Right lobe of liver (tissue), 6 donors: Measurements from ENCODE around the gene TMEM266. TPM values are rescaled to one million over a fixed set of nuclear protein-coding genes. Genes with fewer than 3 reads are reported as not detected.

Experiments
- ATAC-seq, 4 donors: fragments of 200-7000 bp; cut with Tn5 transposase; one replicate each; pipeline ENCODE4 v1.9.1; 2020; ENCODE audit warnings: mild to moderate bottlenecking in 4 of 4, moderate library complexity in 4 of 4
- DNase-seq, 3 donors: peaks; one replicate each; pipeline ENCODE4 v3.0.0-alpha.2; 2020
- H3K27ac ChIP-seq, 3 donors: fragments of 200-600 bp; one replicate each; pipeline ENCODE4 v1.8.0; 2022
- H3K27me3 ChIP-seq, 2 donors: fragments of 200-600 bp; one replicate each; pipeline ENCODE4 v1.8.0; 2022
- H3K36me3 ChIP-seq, 4 donors: fragments of 200-600 bp; sonication (generic) in 1 of 4; one replicate each; pipeline versions ENCODE4 v1.5.1 to v1.8.0; 2017 to 2022; ENCODE audit warnings: control low read depth in 1 of 4
- H3K4me1 ChIP-seq, 4 donors: fragments of 200-600 bp; sonication (generic) in 1 of 4; one replicate each; pipeline versions ENCODE4 v1.5.1 to v1.8.0; 2017 to 2022; ENCODE audit warnings: control low read depth in 1 of 4
- H3K4me3 ChIP-seq, 3 donors: fragments of 200-600 bp; one replicate each; pipeline ENCODE4 v1.8.0; 2022
- H3K9me3 ChIP-seq, 4 donors: fragments of 200-600 bp; sonication (generic) in 1 of 4; one replicate each; pipeline versions ENCODE4 v1.5.1 to v1.8.0; 2017 to 2022; ENCODE audit warnings: control low read depth in 1 of 4
- CTCF ChIP-seq, 4 donors: fragments of 200-600 bp in 3 of 4; fragments of 450-650 bp in 1 of 4; IDR thresholded peaks; one replicate each; pipeline versions ENCODE4 v1.5.1 to v1.8.0; 2016 to 2022; ENCODE audit warnings: antibody characterized with exemption in 4 of 4, mild to moderate bottlenecking in 2 of 4
- POLR2A ChIP-seq: fragments of 450-650 bp; IDR thresholded peaks from one replicate; pipeline ENCODE4 v1.6.1; 2017; ENCODE audit warnings: antibody characterized with exemption, mild to moderate bottlenecking
- WGBS: methylation state at CpG from one replicate; pipeline ENCODE4 v1.1.6; 2018; ENCODE audit warnings: low coverage, low lambda C conversion rate; ENCODE audit not compliant: insufficient coverage; ENCODE audit errors: missing lambda C conversion rate; 5-methylcytosine and 5-hydroxymethylcytosine counted together
- intact Hi-C, 2 donors: fragments of 100-400 bp; cut with DNase I; formaldehyde crosslinking; loops; one replicate each; pipeline versions ENCODE4 v1.11.2 to v1.14.1; 2022
- total RNA-seq, 6 experiments: library from RNA; depleted of rRNA in 2 of 6; stranded (reverse); fragments of >200 nt in 2 of 6; fragmentation: NEBNext Ultra II Directional in 3 of 6; extraction: Animal tissue kit (Norgen Biotek cat#: 25700) in 3 of 6; gene quantifications; one replicate each; pipeline versions ENCODE4 v1.1.0 to v1.2.4, GENCODE V29; 2016 to 2023
- donor health status: DM: no; HTN: yes; CAD: no.
- donor health status: DM: no; HTN: no; CAD: no.
- donor health status: DM: no; HTN: no; CAD: no.
- donor health status: DM: no; HTN: yes; CAD: no.
- donor health status: DM: no; HTN: yes; CAD: no.

Gene TMEM266
- total RNA-seq, 6 experiments from 2014 or later: 0.12 to 0.19 TPM; not detected in 4

GRCh38 chr15:76168237-76168984, 108.6 kb downstream of the TMEM266 start:
- Histone ChIP-seq H3K4me1 (no peaks in the 10 kb centered on the region), H3K27me3 (no peaks in the 10 kb centered on the region), H3K27ac (no peak overlapping the region), H3K4me3 (no peak overlapping the region), H3K9me3 (no peaks in the 10 kb centered on the region), H3K36me3 (no peaks in the 10 kb centered on the region)
- DNase-seq (no peak), ATAC-seq (no peak)
- 74% methylated on average over 5 of the region's 14 CpGs for WGBS
- intact Hi-C loops: no loop called here
- TF ChIP-seq CTCF (IDR thresholded peaks at IDR 0.05): no peak
- no peak for TF ChIP-seq POLR2A

- H3K27me3 ChIP-seq: no peaks in the 10 kb centered on the region
- ATAC-seq (peak in 3 of 4 donors; percentile 33 to 65 (median 34)), DNase-seq (no peak)
- H3K4me1 ChIP-seq: no peaks in the 10 kb centered on the region
- H3K4me3 ChIP-seq: no peak overlapping the region
- TF ChIP-seq POLR2A (no peak), CTCF (IDR thresholded peaks at IDR 0.05) (no peak)
- no peak overlapping the region for H3K27ac ChIP-seq
- WGBS: 45% methylated on average over 3 of the region's 4 CpGs
- intact Hi-C loops: no loop called here
- H3K9me3 ChIP-seq: no peaks in the 10 kb centered on the region
- no peaks in the 10 kb centered on the region for H3K36me3 ChIP-seq
Observed at GRCh38 chr15:76169018-76169417, 109.2 kb downstream of the TMEM266 start.

GRCh38 chr15:76169911-76170800, 110.4 kb downstream of the TMEM266 start:
- 66% methylated on average over 4 of the region's 16 CpGs for WGBS
- Histone ChIP-seq H3K4me1 (no peaks in the 10 kb centered on the region), H3K9me3 (no peaks in the 10 kb centered on the region), H3K27me3 (no peaks in the 10 kb centered on the region), H3K36me3 (no peaks in the 10 kb centered on the region), H3K4me3 (no peak overlapping the region), H3K27ac (no peak overlapping the region)
- ATAC-seq (peak in 1 of 4 donors; percentile 33), DNase-seq (no peak)
- intact Hi-C loops: no loop called here
- no peak for TF ChIP-seq POLR2A
- no peak for TF ChIP-seq CTCF (IDR thresholded peaks at IDR 0.05)

- no peak for DNase-seq
- ATAC-seq: no peak
- no peak overlapping the region for H3K4me3 ChIP-seq
Observed at GRCh38 chr15:76172782-76173181, 113.0 kb downstream of the TMEM266 start.

More at GRCh38 chr15:76172782-76173181, 113.0 kb downstream of the TMEM266 start:
- no peak for TF ChIP-seq CTCF (IDR thresholded peaks at IDR 0.05)
- no peak for TF ChIP-seq POLR2A
- Histone ChIP-seq H3K36me3 (no peaks in the 10 kb centered on the region), H3K27me3 (no peaks in the 10 kb centered on the region), H3K9me3 (no peaks in the 10 kb centered on the region), H3K4me1 (no peaks in the 10 kb centered on the region), H3K27ac (no peak overlapping the region)
- 57% methylated on average over 4 of the region's 16 CpGs for WGBS
- intact Hi-C loops: no loop called here
